ENCODE results near the gene SCMH1. TPM values are rescaled to one million over a fixed set of nuclear protein-coding genes. Genes with fewer than 3 reads are reported as not detected.
A peak's percentile ranks its signal among the peaks of the same experiment; 100 is the strongest.

Gene SCMH1
- total and polyA plus RNA-seq, 4 donors = 6.6 to 12.8 (median 10.5) TPM

DNA sequence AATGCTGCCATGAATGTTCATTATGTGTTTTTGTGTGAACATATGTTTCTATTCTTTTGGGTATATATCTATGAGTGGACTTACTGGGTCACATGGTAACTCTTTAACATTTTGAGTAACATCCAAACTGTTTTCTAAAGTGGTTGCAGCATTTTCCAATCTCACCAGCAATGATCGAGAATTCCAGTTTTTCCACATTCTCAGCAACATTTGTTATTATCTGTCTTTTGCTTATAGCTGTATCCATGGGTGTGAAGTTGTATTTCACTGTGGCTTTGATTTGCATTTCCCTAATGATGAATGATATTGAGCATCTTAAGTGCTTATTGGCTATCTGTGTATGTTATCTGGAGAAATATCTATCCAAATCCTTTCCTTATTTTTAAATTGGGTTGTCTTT is 131.4 kb downstream of the SCMH1 start:
- Histone ChIP-seq H3K27ac (ENCODE audit: low read depth in 1 of 2, low read length in 2 of 2) (no peak overlapping the region), H3K9me3 (ENCODE audit: control insufficient read depth in 4 of 4, low read length in 3 of 4) (no peaks in the 10 kb centered on the region), H3K4me3 (ENCODE audit: low read depth in 1 of 3, low read length in 3 of 3) (no peak overlapping the region), H3K4me1 (ENCODE audit: control insufficient read depth in 4 of 4, insufficient read depth in 4 of 4, low read length in 3 of 4) (peaks cover 6 to 19% (median 17%) of the 10 kb centered on the region in 4 donors), H3K36me3 (ENCODE audit: control insufficient read depth in 4 of 4, insufficient read depth in 3 of 4, low read depth in 1 of 4, low read length in 3 of 4) (peaks cover 0 to 12% (median 1%) of the 10 kb centered on the region in 4 donors), H3K27me3 (ENCODE audit: control insufficient read depth in 4 of 4, insufficient read depth in 4 of 4, low read length in 3 of 4) (no peaks in the 10 kb centered on the region), H3K9ac (ENCODE audit: low read depth in 1 of 2, low read length in 2 of 2) (no peak overlapping the region)
- 97% methylated on average over 1 of the region's 1 CpG for WGBS
- TF ChIP-seq HNF4A (conservative IDR thresholded peaks at IDR 0.05) = no peak
- TF ChIP-seq, protein P1, sequence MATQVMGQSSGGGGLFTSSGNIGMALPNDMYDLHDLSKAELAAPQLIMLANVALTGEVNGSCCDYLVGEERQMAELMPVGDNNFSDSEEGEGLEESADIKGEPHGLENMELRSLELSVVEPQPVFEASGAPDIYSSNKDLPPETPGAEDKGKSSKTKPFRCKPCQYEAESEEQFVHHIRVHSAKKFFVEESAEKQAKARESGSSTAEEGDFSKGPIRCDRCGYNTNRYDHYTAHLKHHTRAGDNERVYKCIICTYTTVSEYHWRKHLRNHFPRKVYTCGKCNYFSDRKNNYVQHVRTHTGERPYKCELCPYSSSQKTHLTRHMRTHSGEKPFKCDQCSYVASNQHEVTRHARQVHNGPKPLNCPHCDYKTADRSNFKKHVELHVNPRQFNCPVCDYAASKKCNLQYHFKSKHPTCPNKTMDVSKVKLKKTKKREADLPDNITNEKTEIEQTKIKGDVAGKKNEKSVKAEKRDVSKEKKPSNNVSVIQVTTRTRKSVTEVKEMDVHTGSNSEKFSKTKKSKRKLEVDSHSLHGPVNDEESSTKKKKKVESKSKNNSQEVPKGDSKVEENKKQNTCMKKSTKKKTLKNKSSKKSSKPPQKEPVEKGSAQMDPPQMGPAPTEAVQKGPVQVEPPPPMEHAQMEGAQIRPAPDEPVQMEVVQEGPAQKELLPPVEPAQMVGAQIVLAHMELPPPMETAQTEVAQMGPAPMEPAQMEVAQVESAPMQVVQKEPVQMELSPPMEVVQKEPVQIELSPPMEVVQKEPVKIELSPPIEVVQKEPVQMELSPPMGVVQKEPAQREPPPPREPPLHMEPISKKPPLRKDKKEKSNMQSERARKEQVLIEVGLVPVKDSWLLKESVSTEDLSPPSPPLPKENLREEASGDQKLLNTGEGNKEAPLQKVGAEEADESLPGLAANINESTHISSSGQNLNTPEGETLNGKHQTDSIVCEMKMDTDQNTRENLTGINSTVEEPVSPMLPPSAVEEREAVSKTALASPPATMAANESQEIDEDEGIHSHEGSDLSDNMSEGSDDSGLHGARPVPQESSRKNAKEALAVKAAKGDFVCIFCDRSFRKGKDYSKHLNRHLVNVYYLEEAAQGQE (IDR thresholded peaks at IDR 0.05) = no peak
- TF ChIP-seq SP1 (IDR thresholded peaks at IDR 0.05) = no peak
- TF ChIP-seq, protein P2, sequence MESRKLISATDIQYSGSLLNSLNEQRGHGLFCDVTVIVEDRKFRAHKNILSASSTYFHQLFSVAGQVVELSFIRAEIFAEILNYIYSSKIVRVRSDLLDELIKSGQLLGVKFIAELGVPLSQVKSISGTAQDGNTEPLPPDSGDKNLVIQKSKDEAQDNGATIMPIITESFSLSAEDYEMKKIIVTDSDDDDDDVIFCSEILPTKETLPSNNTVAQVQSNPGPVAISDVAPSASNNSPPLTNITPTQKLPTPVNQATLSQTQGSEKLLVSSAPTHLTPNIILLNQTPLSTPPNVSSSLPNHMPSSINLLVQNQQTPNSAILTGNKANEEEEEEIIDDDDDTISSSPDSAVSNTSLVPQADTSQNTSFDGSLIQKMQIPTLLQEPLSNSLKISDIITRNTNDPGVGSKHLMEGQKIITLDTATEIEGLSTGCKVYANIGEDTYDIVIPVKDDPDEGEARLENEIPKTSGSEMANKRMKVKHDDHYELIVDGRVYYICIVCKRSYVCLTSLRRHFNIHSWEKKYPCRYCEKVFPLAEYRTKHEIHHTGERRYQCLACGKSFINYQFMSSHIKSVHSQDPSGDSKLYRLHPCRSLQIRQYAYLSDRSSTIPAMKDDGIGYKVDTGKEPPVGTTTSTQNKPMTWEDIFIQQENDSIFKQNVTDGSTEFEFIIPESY (IDR thresholded peaks at IDR 0.05) = no peak
- no peak for TF ChIP-seq MAX (IDR thresholded peaks at IDR 0.05)
- TF ChIP-seq, protein P3, sequence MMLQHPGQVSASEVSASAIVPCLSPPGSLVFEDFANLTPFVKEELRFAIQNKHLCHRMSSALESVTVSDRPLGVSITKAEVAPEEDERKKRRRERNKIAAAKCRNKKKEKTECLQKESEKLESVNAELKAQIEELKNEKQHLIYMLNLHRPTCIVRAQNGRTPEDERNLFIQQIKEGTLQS (IDR thresholded peaks at IDR 0.05) = no peak
- TF ChIP-seq GABPA (IDR thresholded peaks at IDR 0.05 in 1 of 2, conservative IDR thresholded peaks at IDR 0.05 in 1 of 2) = no peak
- no peak for TF ChIP-seq EGR1 (IDR thresholded peaks at IDR 0.05; ENCODE audit: low read depth in 2 of 2)
- no peak for TF ChIP-seq FOXA1 (IDR thresholded peaks at IDR 0.05)
- no peak for TF ChIP-seq RAD21 (IDR thresholded peaks at IDR 0.05)
- no peak for TF ChIP-seq RXRA (IDR thresholded peaks at IDR 0.05)
- TF ChIP-seq JUND (IDR thresholded peaks at IDR 0.05) = no peak
- no peak for TF ChIP-seq CTCF (IDR thresholded peaks at IDR 0.05; ENCODE audit: low read depth, low read length, missing input control)
- no peak for TF ChIP-seq YY1 (IDR thresholded peaks at IDR 0.05)
- DNase-seq (ENCODE audit: low spot score) = no peak

DNA sequence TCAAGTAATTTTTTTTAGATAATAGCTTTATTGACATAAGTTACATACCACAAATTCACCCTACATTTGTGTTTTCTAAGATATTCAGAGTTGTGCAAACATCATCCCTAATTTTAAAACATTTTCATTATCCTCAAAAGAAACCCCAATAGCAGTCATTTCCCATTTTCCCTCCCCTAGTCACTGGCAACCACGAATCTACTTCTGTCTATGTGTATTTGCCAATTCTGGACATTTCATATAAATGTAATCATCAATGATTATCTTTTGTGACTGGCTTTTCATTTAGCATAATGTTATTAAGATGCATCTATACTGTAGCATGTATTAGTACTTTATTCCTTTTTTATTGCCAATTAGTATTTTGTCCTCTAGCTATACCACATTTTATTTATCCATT is 131.8 kb downstream of the SCMH1 start:
- Histone ChIP-seq H3K36me3 (ENCODE audit: control insufficient read depth in 4 of 4, insufficient read depth in 3 of 4, low read depth in 1 of 4, low read length in 3 of 4) (peaks cover 0 to 12% (median 1%) of the 10 kb centered on the region in 4 donors), H3K27me3 (ENCODE audit: control insufficient read depth in 4 of 4, insufficient read depth in 4 of 4, low read length in 3 of 4) (no peaks in the 10 kb centered on the region), H3K4me1 (ENCODE audit: control insufficient read depth in 4 of 4, insufficient read depth in 4 of 4, low read length in 3 of 4) (peaks cover 6 to 19% (median 17%) of the 10 kb centered on the region in 4 donors), H3K9me3 (ENCODE audit: control insufficient read depth in 4 of 4, low read length in 3 of 4) (no peaks in the 10 kb centered on the region), H3K4me3 (ENCODE audit: low read depth in 1 of 3, low read length in 3 of 3) (no peak overlapping the region), H3K27ac (ENCODE audit: low read depth in 1 of 2, low read length in 2 of 2) (peak overlapping the region; percentile 81 to 86), H3K9ac (ENCODE audit: low read depth in 1 of 2, low read length in 2 of 2) (no peak overlapping the region)
- no peak for DNase-seq (ENCODE audit: low spot score)
- 80% methylated on average over 1 of the region's 1 CpG for WGBS
- TF ChIP-seq MAX (IDR thresholded peaks at IDR 0.05) (no peak), NR2F2 (IDR thresholded peaks at IDR 0.05) (no peak), JUND (IDR thresholded peaks at IDR 0.05) (no peak)
- TF ChIP-seq, protein P1 (IDR thresholded peaks at IDR 0.05) = no peak
- TF ChIP-seq, protein P3 (IDR thresholded peaks at IDR 0.05) = no peak
